Measurements from ENCODE around the gene HOMER1.

- TF ChIP-seq CTCF (IDR thresholded peaks at IDR 0.05) = no peak
- TF ChIP-seq POLR2A (IDR thresholded peaks at IDR 0.05) = no peak
Observed at GRCh38 chr5:79507251-79508205, 6.4 kb downstream of the HOMER1 start.
